ENCODE data around the gene SLC25A47. TPM values are rescaled to one million over a fixed set of nuclear protein-coding genes. Genes with fewer than 3 reads are reported as not detected.

Gene SLC25A47
- total RNA-seq, 1 experiment from 2014 or later: not detected

DNA sequence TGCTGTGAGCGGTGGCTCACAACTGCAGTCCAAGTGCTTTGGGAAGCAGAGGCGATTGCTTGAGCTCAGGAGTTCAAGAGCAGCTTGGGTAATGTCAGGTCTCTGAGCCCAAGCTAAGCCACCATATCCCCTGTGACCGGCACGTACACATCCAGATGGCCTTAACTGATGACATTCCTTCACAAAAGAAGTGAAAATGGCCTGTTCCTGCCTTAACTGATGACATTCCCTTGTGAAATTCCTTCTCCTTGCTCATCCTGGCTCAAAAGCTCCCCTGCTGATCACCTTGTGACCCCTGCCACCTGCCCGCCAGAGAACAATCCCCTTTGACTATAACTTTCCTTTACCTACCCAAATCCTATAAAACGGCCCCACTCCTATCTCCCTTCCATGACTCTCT is 48.6 kb downstream of the SLC25A47 start:
- DNase-seq (ENCODE audit: low read depth, low spot score) (no peak), ATAC-seq (no peak)
- CTCF ChIA-PET: no interaction called here
- no peaks in the 10 kb centered on the region for H3K9me3 ChIP-seq (ENCODE audit: control insufficient read depth, insufficient read depth, low read depth, low read length)
- no peak overlapping the region for H3K4me3 ChIP-seq (ENCODE audit: low read depth in 2 of 2, low read length in 2 of 2)
- no peaks in the 10 kb centered on the region for H3K27me3 ChIP-seq (ENCODE audit: control insufficient read depth, insufficient read depth, low read length)
- intact Hi-C loops (cut with micrococcal nuclease; ENCODE audit: unreplicated experiment) (loop anchor here (10.0 kb wide), 1 partner anchor 57 kb away; no protein-coding TSS in a partner anchor), in situ Hi-C loops (cut with HindIII; ENCODE audit: low pct_unique_long_range_greater_than_20kb, low sequenced_read_pairs) (no loop called here)
- TF ChIP-seq REST (IDR thresholded peaks at IDR 0.05; ENCODE audit: insufficient read depth in 1 of 2, low read depth in 2 of 2, low read length in 1 of 2): no peak
- no peak for TF ChIP-seq TCF7L2 (IDR thresholded peaks at IDR 0.05; ENCODE audit: low read depth, low read length)
- no peak for TF ChIP-seq POLR2AphosphoS5 (IDR thresholded peaks at IDR 0.05; ENCODE audit: low read depth, low read length)
- TF ChIP-seq SIN3A (IDR thresholded peaks at IDR 0.05; ENCODE audit: borderline replicate concordance, insufficient read depth, low read depth, low read length): no peak
- TF ChIP-seq, protein P1, sequence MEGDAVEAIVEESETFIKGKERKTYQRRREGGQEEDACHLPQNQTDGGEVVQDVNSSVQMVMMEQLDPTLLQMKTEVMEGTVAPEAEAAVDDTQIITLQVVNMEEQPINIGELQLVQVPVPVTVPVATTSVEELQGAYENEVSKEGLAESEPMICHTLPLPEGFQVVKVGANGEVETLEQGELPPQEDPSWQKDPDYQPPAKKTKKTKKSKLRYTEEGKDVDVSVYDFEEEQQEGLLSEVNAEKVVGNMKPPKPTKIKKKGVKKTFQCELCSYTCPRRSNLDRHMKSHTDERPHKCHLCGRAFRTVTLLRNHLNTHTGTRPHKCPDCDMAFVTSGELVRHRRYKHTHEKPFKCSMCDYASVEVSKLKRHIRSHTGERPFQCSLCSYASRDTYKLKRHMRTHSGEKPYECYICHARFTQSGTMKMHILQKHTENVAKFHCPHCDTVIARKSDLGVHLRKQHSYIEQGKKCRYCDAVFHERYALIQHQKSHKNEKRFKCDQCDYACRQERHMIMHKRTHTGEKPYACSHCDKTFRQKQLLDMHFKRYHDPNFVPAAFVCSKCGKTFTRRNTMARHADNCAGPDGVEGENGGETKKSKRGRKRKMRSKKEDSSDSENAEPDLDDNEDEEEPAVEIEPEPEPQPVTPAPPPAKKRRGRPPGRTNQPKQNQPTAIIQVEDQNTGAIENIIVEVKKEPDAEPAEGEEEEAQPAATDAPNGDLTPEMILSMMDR (IDR thresholded peaks at IDR 0.05): no peak
- H3K4me1 ChIP-seq (ENCODE audit: control insufficient read depth, insufficient read depth, low read length): no peaks in the 10 kb centered on the region; the same call in 1 of the 2 replicates
- POLR2A ChIA-PET: no interaction called here
- H3K27ac ChIP-seq (ENCODE audit: low read length): no peak overlapping the region
- BruUV-seq (replicated peaks): no TSS peak
- H3K36me3 ChIP-seq (ENCODE audit: control insufficient read depth, insufficient read depth, low read length): peaks cover 6% of the 10 kb centered on the region; the same call in 1 of the 2 replicates

- no TSS peak for BruUV-seq (replicated peaks)
- ChIA-PET POLR2A (no interaction called here), CTCF (interaction anchor here (0.5 kb wide), 1 partner anchor 239 kb away, joined by 6 read pairs; no protein-coding TSS in a partner anchor)
Observed at GRCh38 chr14:100372357-100373048, 49.4 kb downstream of the SLC25A47 start.

More at GRCh38 chr14:100372357-100373048, 49.4 kb downstream of the SLC25A47 start:
- no peaks in the 10 kb centered on the region for H3K27me3 ChIP-seq (ENCODE audit: control insufficient read depth, insufficient read depth, low read length)
- no peak overlapping the region for H3K27ac ChIP-seq (ENCODE audit: low read length)
- no peaks in the 10 kb centered on the region; the same call in 1 of the 2 replicates for H3K4me1 ChIP-seq (ENCODE audit: control insufficient read depth, insufficient read depth, low read length)
- intact Hi-C loops (cut with micrococcal nuclease; ENCODE audit: unreplicated experiment) (loop anchor here (10.0 kb wide), 1 partner anchor 58 kb away; no protein-coding TSS in a partner anchor), in situ Hi-C loops (cut with HindIII; ENCODE audit: low pct_unique_long_range_greater_than_20kb, low sequenced_read_pairs) (no loop called here)
- H3K9me3 ChIP-seq (ENCODE audit: control insufficient read depth, insufficient read depth, low read depth, low read length): no peaks in the 10 kb centered on the region
- TF ChIP-seq, protein P1 (IDR thresholded peaks at IDR 0.05): no peak
- no peak for TF ChIP-seq POLR2AphosphoS5 (IDR thresholded peaks at IDR 0.05; ENCODE audit: low read depth, low read length)
- no peak for TF ChIP-seq REST (IDR thresholded peaks at IDR 0.05; ENCODE audit: insufficient read depth in 1 of 2, low read depth in 2 of 2, low read length in 1 of 2)
- no peak for TF ChIP-seq SIN3A (IDR thresholded peaks at IDR 0.05; ENCODE audit: borderline replicate concordance, insufficient read depth, low read depth, low read length)
- TF ChIP-seq TCF7L2 (IDR thresholded peaks at IDR 0.05; ENCODE audit: low read depth, low read length): no peak
- DNase-seq (ENCODE audit: low read depth, low spot score): no peak
- ATAC-seq: no peak
- H3K36me3 ChIP-seq (ENCODE audit: control insufficient read depth, insufficient read depth, low read length): peaks cover 6% of the 10 kb centered on the region; the same call in 1 of the 2 replicates
- H3K4me3 ChIP-seq (ENCODE audit: low read depth in 2 of 2, low read length in 2 of 2): no peak overlapping the region
